DMS153 (cell line): ENCODE results near the gene TTC21A.
"Not testable (repeated sequence)": the region's sequence is repeated elsewhere in the genome, so short reads cannot be mapped to it uniquely, and the experiment has no call there.

ENCODE experiments used
- DNase-seq: peaks from one replicate; lab custom pipeline; 2025; lab: John Stamatoyannopoulos, UW

The TTC21A gene

GRCh38 chr3:39107388-39108199, at the start of gene TTC21A, which contains the start of gene GORASP1:
TSS of gene TTC21A (plus strand) at chr3:39107680. CDS start at chr3:39107838, 158 bp downstream.
TSS of gene GORASP1 (minus strand) at chr3:39107627. CDS start at chr3:39107541, 86 bp downstream.
- DNase-seq = peak; percentile 45

GRCh38 chr3:39061228-39061627, 46.3 kb upstream of the TTC21A start:
- DNase-seq = not testable (repeated sequence)

GRCh38 chr3:39062180-39062579, 45.3 kb upstream of the TTC21A start:
- no peak for DNase-seq

GRCh38 chr3:39063143-39063542, 44.3 kb upstream of the TTC21A start:
- no peak for DNase-seq

- no peak for DNase-seq
These were observed 42.8 kb upstream of the TTC21A start for GRCh38 chr3:39064646-39065045.

- DNase-seq = no peak
These were observed 42.3 kb upstream of the TTC21A start for GRCh38 chr3:39065197-39065596.

GRCh38 chr3:39067286-39067685, 40.2 kb upstream of the TTC21A start:
- no peak for DNase-seq

GRCh38 chr3:39068556-39068955, 38.9 kb upstream of the TTC21A start:
- DNase-seq = no peak

GRCh38 chr3:39075910-39076309, 31.6 kb upstream of the TTC21A start:
- DNase-seq = no peak

- no peak for DNase-seq
These were observed 27.9 kb upstream of the TTC21A start for GRCh38 chr3:39079530-39079929.

GRCh38 chr3:39080026-39080425, 27.5 kb upstream of the TTC21A start:
- no peak for DNase-seq

GRCh38 chr3:39082666-39083313, 24.7 kb upstream of the TTC21A start:
- DNase-seq = no peak

- no peak for DNase-seq
These were observed 21.3 kb upstream of the TTC21A start for GRCh38 chr3:39086144-39086543.

GRCh38 chr3:39088456-39088855, 19.0 kb upstream of the TTC21A start:
- no peak for DNase-seq

- no peak for DNase-seq
These were observed 18.6 kb upstream of the TTC21A start for GRCh38 chr3:39088889-39089288.

GRCh38 chr3:39090922-39091321, 16.6 kb upstream of the TTC21A start:
- DNase-seq = no peak

- DNase-seq = no peak
These were observed 12.4 kb upstream of the TTC21A start for GRCh38 chr3:39094851-39095677.

GRCh38 chr3:39095778-39096177, 11.7 kb upstream of the TTC21A start:
- no peak for DNase-seq

- DNase-seq = no peak
These were observed 10.7 kb upstream of the TTC21A start for GRCh38 chr3:39096775-39097174.

- no peak for DNase-seq
These were observed 9.6 kb upstream of the TTC21A start for GRCh38 chr3:39097716-39098472.

GRCh38 chr3:39098473-39099000, 8.9 kb upstream of the TTC21A start:
- DNase-seq = no peak
